T-cell (primary cell): ENCODE results near the gene PAXIP1. TPM values are rescaled to one million over a fixed set of nuclear protein-coding genes. Genes with fewer than 3 reads are reported as not detected.
"Not testable (repeated sequence)": the region's sequence is repeated elsewhere in the genome, so short reads cannot be mapped to it uniquely, and the experiment has no call there.

Experiments used
- ATAC-seq, 4 experiments: fragments of 200-7000 bp in 3 of 4; fragments of 150-1000 bp in 1 of 4; cut with Tn5 transposase; replicated peaks in 1 of 4; 1 replicate in 3 of 4; 2 replicates in 1 of 4; pipeline ENCODE4 v1.10.0; 2021; ENCODE audit warnings: moderate library complexity in 3 of 4, mild to moderate bottlenecking in 2 of 4, moderate number of reproducible peaks in 1 of 4
- CTCF ChIA-PET, 2 donors: fragments of 300-600 bp; sonication (Branson Sonifier 250); formaldehyde crosslinking; loops; one replicate each; lab custom pipeline; 2022; ENCODE audit warnings: antibody characterized with exemption in 2 of 2; lab: Charles Lee
- POLR2A ChIA-PET, 2 donors: fragments of 300-600 bp; sonication (Branson Sonifier 250); formaldehyde crosslinking; loops; one replicate each; lab custom pipeline; 2022; ENCODE audit warnings: antibody characterized with exemption in 2 of 2; lab: Charles Lee
- DNase-seq, 35 experiments: peaks; one replicate each; pipeline versions ENCODE4 v3.0.0 to v3.0.0-alpha.2; 2013 to 2023
- H3K27ac ChIP-seq: one replicate; pipeline ENCODE4 v1.5.1; 2013; ENCODE audit warnings: low read length
- H3K27me3 ChIP-seq, 2 experiments: replicated peaks in 1 of 2; 1 replicate in 1 of 2; 2 replicates in 1 of 2; pipeline versions ENCODE4 v1.6.1 to v1.7.0; 2013; ENCODE audit warnings: low read length in 1 of 2, mixed read lengths in 1 of 2; ENCODE audit not compliant: control insufficient read depth in 2 of 2, insufficient read depth in 2 of 2; ENCODE audit errors: extremely low read depth in 1 of 2
- H3K36me3 ChIP-seq, 2 donors: 1 replicate in 1 of 2; 2 replicates in 1 of 2; pipeline versions ENCODE4 v1.6.1 to v1.7.0; 2013; ENCODE audit warnings: low read length in 1 of 2; ENCODE audit not compliant: control insufficient read depth in 2 of 2, insufficient read depth in 1 of 2; ENCODE audit errors: extremely low read depth in 1 of 2
- H3K4me1 ChIP-seq, 2 experiments: 1 replicate in 1 of 2; 2 replicates in 1 of 2; pipeline versions ENCODE4 v1.6.1 to v1.7.0; 2013; ENCODE audit warnings: low read length in 2 of 2, mixed read lengths in 1 of 2; ENCODE audit not compliant: insufficient read depth in 2 of 2, control insufficient read depth in 1 of 2; ENCODE audit errors: extremely low read depth in 1 of 2
- H3K4me3 ChIP-seq, 2 donors: 1 replicate in 1 of 2; 2 replicates in 1 of 2; pipeline versions ENCODE4 v1.5.1 to v1.7.0; 2013; ENCODE audit warnings: mild to moderate bottlenecking in 2 of 2, low read length in 1 of 2, moderate library complexity in 1 of 2; ENCODE audit not compliant: control insufficient read depth in 1 of 2; ENCODE audit errors: extremely low read depth in 1 of 2
- H3K9me3 ChIP-seq: 2 replicates; pipeline ENCODE4 v1.7.0; 2013
- H3K27ac Mint-ChIP-seq, 2 donors: one replicate each; pipeline ENCODE4 v1.8.0; 2020 to 2021; ENCODE audit warnings: mild to moderate bottlenecking in 2 of 2, mixed read lengths in 2 of 2
- H3K27me3 Mint-ChIP-seq, 2 donors: one replicate each; pipeline ENCODE4 v1.8.0; 2021 to 2022; ENCODE audit warnings: mixed read lengths in 2 of 2
- H3K36me3 Mint-ChIP-seq: one replicate; pipeline ENCODE4 v1.8.0; 2021; ENCODE audit warnings: mixed read lengths
- H3K4me1 Mint-ChIP-seq, 3 donors: one replicate each; pipeline ENCODE4 v1.8.0; 2020 to 2022; ENCODE audit warnings: mixed read lengths in 3 of 3, mild to moderate bottlenecking in 1 of 3
- H3K4me3 Mint-ChIP-seq, 3 donors: one replicate each; pipeline ENCODE4 v1.8.0; 2020 to 2022; ENCODE audit warnings: mild to moderate bottlenecking in 3 of 3, mixed read lengths in 3 of 3, moderate library complexity in 3 of 3
- H3K9me3 Mint-ChIP-seq, 3 donors: one replicate each; pipeline ENCODE4 v1.8.0; 2020 to 2022; ENCODE audit warnings: mixed read lengths in 3 of 3
- WGBS: methylation state at CpG from one replicate; pipeline ENCODE4 v1.1.5; 2013; ENCODE audit warnings: missing lambda C conversion rate; ENCODE audit not compliant: insufficient coverage; 5-methylcytosine and 5-hydroxymethylcytosine counted together
- total RNA-seq, 35 experiments: library from RNA in 6 of 35; stranded (reverse) in 6 of 35; fragments of 120-200 nt in 1 of 35; gene quantifications; one replicate each; pipeline versions ENCODE4 v1.2.1 to v1.2.4 and lab custom pipeline; 2013 to 2026

The PAXIP1 gene
- total RNA-seq, 5 donors from 2014 or later (not counting 1 experiment from before 2014, with no cell fraction given), result 10.1 to 12.6 (median 12.3) TPM

DNA sequence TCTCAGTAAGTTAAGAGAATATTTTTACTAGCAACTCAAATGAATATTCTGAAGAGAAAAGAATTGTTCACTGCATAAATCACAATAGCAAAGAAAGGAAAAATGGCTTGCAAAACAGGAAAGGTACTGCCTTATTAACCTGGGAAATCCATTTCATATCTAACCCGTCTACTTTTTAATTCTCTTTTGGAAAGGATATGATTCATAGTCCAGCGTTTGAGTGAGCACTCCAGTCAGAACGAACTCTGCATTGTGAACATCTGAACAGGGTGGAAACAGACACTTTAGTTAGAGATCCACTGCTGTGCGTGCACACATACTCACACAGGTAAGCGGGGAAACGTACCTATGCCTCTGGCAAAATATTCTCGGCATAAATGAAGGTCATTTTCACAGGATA, 56.8 kb downstream of the PAXIP1 start:
- Histone ChIP-seq H3K4me3 (no peak overlapping the region), H3K27me3 (no peaks in the 10 kb centered on the region), H3K9me3 (no peaks in the 10 kb centered on the region), H3K36me3 (peaks cover 4 to 59% of the 10 kb centered on the region in 2 donors), H3K27ac (no peak overlapping the region), H3K4me1 (no peaks in the 10 kb centered on the region)
- ATAC-seq, result no peak
- DNase-seq, result no peak
- WGBS, result 96% methylated on average over 6 of the region's 7 CpGs
- H3K27me3 Mint-ChIP-seq, result no peaks in the 10 kb centered on the region
- POLR2A ChIA-PET, result interaction anchor here in 1 of 2 donors (0.6 kb wide), 1 partner anchor 55 kb away, joined by 3 read pairs; no protein-coding TSS in a partner anchor
- CTCF ChIA-PET, result no interaction called here
- no peak overlapping the region for H3K4me3 Mint-ChIP-seq
- no peaks in the 10 kb centered on the region for H3K4me1 Mint-ChIP-seq
- peaks cover 54% of the 10 kb centered on the region for H3K36me3 Mint-ChIP-seq
- H3K9me3 Mint-ChIP-seq, result no peaks in the 10 kb centered on the region
- no peak overlapping the region for H3K27ac Mint-ChIP-seq

DNA sequence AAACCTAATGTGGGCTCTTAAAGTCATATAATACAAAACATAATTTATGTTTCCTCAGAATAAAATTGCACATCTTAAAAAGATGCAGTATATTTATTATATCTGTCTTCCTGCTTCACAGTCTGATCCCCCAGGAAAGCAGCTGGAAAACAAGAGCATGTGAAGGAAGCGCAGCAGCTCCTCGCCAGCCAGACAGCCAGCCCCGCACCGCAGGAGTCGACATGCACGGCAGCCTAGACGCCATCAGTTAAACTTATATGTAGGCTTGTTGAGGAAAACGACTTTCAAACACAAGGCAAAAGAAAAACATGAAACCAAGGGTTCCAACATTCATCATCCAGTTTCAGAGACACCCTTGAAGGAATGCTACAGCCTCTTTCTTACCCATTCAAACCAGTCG, 59.0 kb downstream of the PAXIP1 start:
- CTCF ChIA-PET, result no interaction called here
- no peak overlapping the region for H3K27ac Mint-ChIP-seq

DNA sequence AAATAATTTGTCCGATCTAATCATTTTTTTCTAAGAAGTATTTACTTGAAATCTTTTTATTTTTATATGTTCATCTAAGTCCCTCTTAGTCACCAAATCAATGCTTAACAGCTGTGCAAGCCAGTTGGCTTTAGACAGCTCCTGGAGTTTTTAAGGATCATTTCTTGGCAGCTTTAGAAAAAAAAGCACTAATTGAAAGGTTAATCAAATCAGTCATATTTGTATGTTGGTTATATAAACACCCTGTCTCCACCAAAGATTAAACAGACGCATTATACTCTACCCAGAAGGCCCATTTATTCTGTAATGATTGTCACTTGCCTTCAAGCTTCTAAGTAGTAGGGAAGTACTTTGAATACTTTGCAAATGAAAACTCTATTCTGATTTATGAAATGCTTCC, 60.2 kb downstream of the PAXIP1 start:
- WGBS, result no CpG with 5 or more reads among the region's 2 CpGs
- H3K27ac Mint-ChIP-seq, result peak overlapping the region; percentile 28 to 44
- ATAC-seq, result no peak

More for the DNA sequence above, 59.0 kb downstream of the PAXIP1 start:
- POLR2A ChIA-PET, result no interaction called here
- Mint-ChIP-seq H3K4me3 (no peak overlapping the region), H3K27me3 (no peaks in the 10 kb centered on the region), H3K36me3 (peaks cover 46% of the 10 kb centered on the region), H3K9me3 (no peaks in the 10 kb centered on the region), H3K4me1 (no peaks in the 10 kb centered on the region)
- peaks cover 11 to 48% of the 10 kb centered on the region in 2 donors for H3K36me3 ChIP-seq
- H3K27ac ChIP-seq, result no peak overlapping the region
- H3K27me3 ChIP-seq, result no peaks in the 10 kb centered on the region
- H3K4me1 ChIP-seq, result no peaks in the 10 kb centered on the region
- no peak overlapping the region for H3K4me3 ChIP-seq
- DNase-seq (no peak), ATAC-seq (no peak)
- H3K9me3 ChIP-seq, result no peaks in the 10 kb centered on the region
- 75% methylated on average over 1 of the region's 9 CpGs for WGBS

DNA sequence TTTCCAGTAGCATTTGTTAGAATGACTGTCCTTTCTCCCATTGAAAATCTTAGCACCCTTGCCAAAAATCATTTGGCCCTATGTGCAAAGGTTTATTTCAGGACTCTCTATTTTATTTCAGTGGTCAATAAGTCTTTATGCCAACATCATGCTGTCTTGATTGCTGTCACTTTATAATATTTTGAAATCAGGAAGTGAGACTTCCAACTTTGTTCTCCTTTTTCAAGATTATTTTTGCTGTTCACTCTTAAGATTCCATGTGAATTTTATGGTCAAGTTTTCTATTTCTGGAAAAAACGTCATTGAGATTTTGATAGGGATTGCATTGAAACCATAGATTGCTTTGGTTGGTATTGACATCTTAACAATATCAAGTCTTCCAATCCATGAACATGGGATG, 65.1 kb downstream of the PAXIP1 start:
- Histone ChIP-seq H3K4me1 (no peaks in the 10 kb centered on the region), H3K9me3 (no peaks in the 10 kb centered on the region), H3K4me3 (no peak overlapping the region), H3K36me3 (peaks cover 11 to 18% of the 10 kb centered on the region in 2 donors), H3K27ac (no peak overlapping the region), H3K27me3 (no peaks in the 10 kb centered on the region)
- H3K27ac Mint-ChIP-seq, result no peak overlapping the region
- peaks cover 12 to 19% (median 14%) of the 10 kb centered on the region in 3 donors for H3K4me1 Mint-ChIP-seq
- H3K4me3 Mint-ChIP-seq, result no peak overlapping the region
- DNase-seq (no peak), ATAC-seq (no peak)
- peaks cover 43% of the 10 kb centered on the region for H3K36me3 Mint-ChIP-seq
- H3K9me3 Mint-ChIP-seq, result peaks cover 6 to 11% (median 11%) of the 10 kb centered on the region in 3 donors
- ChIA-PET POLR2A (no interaction called here), CTCF (no interaction called here)
- H3K27me3 Mint-ChIP-seq, result no peaks in the 10 kb centered on the region
- WGBS, result no CpG with 5 or more reads among the region's 1 CpG

More for the DNA sequence above, 60.2 kb downstream of the PAXIP1 start:
- no peaks in the 10 kb centered on the region for H3K9me3 Mint-ChIP-seq
- Histone ChIP-seq H3K4me3 (no peak overlapping the region), H3K27me3 (no peaks in the 10 kb centered on the region), H3K4me1 (no peaks in the 10 kb centered on the region), H3K27ac (no peak overlapping the region), H3K36me3 (peaks cover 11 to 37% of the 10 kb centered on the region in 2 donors), H3K9me3 (no peaks in the 10 kb centered on the region)
- DNase-seq, result no peak
- H3K27me3 Mint-ChIP-seq, result no peaks in the 10 kb centered on the region
- H3K36me3 Mint-ChIP-seq, result peaks cover 36% of the 10 kb centered on the region
- no peak overlapping the region for H3K4me3 Mint-ChIP-seq
- ChIA-PET CTCF (interaction anchor here (0.8 to 1.5 kb wide), 4 partner anchors 13 to 402 kb away, joined by 3 to 8 read pairs (median 4); no protein-coding TSS in a partner anchor), POLR2A (no interaction called here)
- H3K4me1 Mint-ChIP-seq, result peaks cover 0 to 4% (median 4%) of the 10 kb centered on the region in 3 donors

DNA sequence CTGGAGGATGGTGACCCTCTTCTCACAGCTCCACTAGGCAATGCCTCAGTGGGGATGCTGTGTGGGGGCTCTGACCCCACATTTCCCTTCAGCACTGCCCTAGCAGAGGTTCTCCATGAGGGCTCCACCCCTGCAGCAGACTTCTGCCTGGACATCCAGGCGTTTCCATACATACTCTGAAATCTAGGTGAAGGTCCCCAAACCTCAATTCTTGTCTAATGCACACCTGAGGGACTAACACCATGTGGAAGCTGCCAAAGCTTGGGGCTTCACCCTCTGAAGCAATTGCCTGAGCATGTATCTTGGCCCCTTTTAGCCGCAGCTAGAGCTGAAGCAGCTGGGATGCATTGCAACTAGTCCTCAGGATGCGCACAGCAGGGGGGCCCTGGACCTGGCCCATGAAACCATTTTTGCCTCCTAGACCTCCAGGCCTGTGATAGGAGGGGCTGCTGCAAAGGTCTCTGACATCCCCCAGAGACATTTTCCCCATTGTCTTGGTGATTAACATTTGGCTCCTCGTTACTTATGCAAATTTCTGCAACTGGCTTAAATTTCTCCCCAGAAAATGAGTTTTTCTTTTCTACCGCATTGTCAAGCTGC, 68.5 kb downstream of the PAXIP1 start:
- H3K27me3 Mint-ChIP-seq, H3K4me3 ChIP-seq, H3K27me3 ChIP-seq, CTCF ChIA-PET, H3K9me3 ChIP-seq, DNase-seq, ATAC-seq, H3K27ac ChIP-seq, H3K27ac Mint-ChIP-seq, H3K4me3 Mint-ChIP-seq: not testable (repeated sequence)
- 97% methylated on average over 4 of the region's 5 CpGs for WGBS
- Mint-ChIP-seq H3K4me1 (peaks cover 37 to 45% (median 37%) of the 10 kb centered on the region in 3 donors), H3K36me3 (peaks cover 44% of the 10 kb centered on the region), H3K9me3 (peaks cover 6 to 11% (median 11%) of the 10 kb centered on the region in 3 donors)
- H3K4me1 ChIP-seq, result peaks cover 5 to 13% of the 10 kb centered on the region in 2 experiments
- POLR2A ChIA-PET, result interaction anchor here in 1 of 2 donors (0.6 kb wide), 1 partner anchor 73 kb away, joined by 5 read pairs; no protein-coding TSS in a partner anchor
- H3K36me3 ChIP-seq, result peaks cover 9 to 11% of the 10 kb centered on the region in 2 donors

DNA sequence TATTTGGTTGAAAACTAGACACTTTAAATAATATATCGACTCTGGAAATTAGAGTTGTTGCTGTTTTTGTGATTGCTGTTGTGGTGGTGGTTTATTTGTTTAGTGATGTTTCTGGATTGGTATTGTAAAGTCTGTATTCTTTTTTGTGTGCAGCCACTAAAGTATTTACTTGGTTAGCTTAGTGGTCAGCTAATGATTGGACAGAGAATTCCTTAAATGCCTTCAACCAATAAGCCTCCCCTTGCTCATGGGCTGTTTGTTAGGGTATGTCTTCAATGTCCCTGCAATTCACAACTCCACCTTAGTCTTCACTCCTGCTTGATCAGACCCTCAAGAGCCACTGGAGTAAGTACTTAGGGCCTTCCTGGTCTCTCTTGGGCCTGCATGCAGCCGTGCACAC, 71.0 kb downstream of the PAXIP1 start:
- Histone ChIP-seq H3K27me3 (no peaks in the 10 kb centered on the region), H3K36me3 (peaks cover 9 to 11% of the 10 kb centered on the region in 2 donors), H3K4me3 (no peak overlapping the region), H3K4me1 (peaks cover 13 to 24% of the 10 kb centered on the region in 2 experiments), H3K9me3 (no peaks in the 10 kb centered on the region), H3K27ac (no peak overlapping the region)
- ChIA-PET POLR2A (interaction anchor here in 1 of 2 donors (0.7 kb wide), 1 partner anchor 17 kb away, joined by 5 read pairs; no protein-coding TSS in a partner anchor), CTCF (interaction anchor here in 1 of 2 donors (0.5 kb wide), 1 partner anchor 413 kb away, joined by 8 read pairs; no protein-coding TSS in a partner anchor)
- H3K4me1 Mint-ChIP-seq, result peaks cover 42 to 58% (median 47%) of the 10 kb centered on the region in 3 donors
- H3K4me3 Mint-ChIP-seq, result no peak overlapping the region
- 100% methylated on average over 1 of the region's 2 CpGs for WGBS
- no peak for DNase-seq
- peaks cover 44% of the 10 kb centered on the region for H3K36me3 Mint-ChIP-seq
- H3K9me3 Mint-ChIP-seq, result peaks cover 6 to 11% (median 11%) of the 10 kb centered on the region in 3 donors
- no peak overlapping the region for H3K27ac Mint-ChIP-seq
- no peaks in the 10 kb centered on the region for H3K27me3 Mint-ChIP-seq
- ATAC-seq, result no peak
